HG03045 (cell line): ENCODE results near the gene GNAO1.

Source experiments
- ATAC-seq: cut with Tn5 transposase; IDR thresholded peaks from one replicate; pipeline ENCODE4 v1.9.1; 2021; ENCODE audit warnings: mild to moderate bottlenecking, moderate library complexity; ENCODE audit not compliant: unreplicated experiment

GNAO1 gene

DNA sequence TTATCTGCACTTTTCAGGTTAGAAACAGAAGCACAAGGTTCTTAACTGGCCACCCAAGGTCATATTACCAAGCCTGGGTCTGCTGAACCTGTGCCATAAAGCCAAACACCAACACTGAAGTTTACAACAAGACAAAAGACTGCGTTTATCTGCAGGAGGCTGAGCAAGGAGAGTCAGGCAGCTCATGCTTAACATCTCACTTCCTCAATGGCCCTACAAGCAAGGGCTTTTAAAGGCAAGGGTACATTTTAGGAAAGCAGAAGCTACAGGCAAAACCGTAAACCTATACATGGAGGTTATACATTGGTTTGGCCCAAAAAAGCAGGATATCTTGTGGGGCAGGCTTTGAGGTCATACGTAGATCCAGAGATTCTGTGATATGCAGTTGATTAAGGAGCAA, 91.2 kb downstream of the GNAO1 start:
- ATAC-seq = no peak

DNA sequence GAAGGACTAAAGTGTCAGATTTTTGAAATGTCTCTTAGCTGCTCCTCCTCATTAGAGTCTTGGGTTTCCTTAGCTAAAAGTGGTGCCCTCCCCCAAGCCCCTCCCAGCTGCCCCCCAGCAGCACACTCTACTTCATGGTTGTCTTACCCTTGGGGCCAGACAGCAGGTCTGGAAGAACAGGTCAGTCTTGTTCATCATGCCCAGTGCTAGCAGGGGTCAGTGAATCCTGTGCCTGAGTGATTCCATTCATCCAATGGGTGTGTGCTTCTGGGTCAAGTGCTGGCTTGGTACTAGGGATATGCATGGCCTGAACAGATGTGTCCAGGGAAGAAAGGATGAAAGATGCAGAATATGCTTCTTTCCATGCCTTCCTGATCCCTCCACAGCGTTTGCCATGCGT, 93.2 kb downstream of the GNAO1 start:
- ATAC-seq = no peak

DNA sequence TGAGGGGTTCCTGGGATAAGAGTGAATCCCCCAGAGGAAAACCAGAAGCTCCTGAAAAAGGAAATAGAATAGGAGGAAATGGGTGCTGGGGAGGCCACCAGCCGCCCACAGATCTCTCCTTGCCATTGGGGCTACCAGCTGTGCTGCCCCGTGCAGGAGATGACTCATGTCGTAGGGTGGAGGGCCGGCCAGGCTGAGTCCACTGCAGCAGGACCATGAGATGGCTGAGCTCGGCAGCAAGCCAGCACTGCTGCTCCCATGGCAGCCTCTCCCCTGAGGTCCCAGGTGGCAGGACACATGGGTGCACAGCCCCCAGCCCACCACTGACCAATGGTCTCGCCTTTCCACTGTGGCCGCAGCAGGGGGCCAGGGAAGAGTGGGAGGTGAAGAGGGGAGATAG, 95.5 kb downstream of the GNAO1 start:
- no peak for ATAC-seq

DNA sequence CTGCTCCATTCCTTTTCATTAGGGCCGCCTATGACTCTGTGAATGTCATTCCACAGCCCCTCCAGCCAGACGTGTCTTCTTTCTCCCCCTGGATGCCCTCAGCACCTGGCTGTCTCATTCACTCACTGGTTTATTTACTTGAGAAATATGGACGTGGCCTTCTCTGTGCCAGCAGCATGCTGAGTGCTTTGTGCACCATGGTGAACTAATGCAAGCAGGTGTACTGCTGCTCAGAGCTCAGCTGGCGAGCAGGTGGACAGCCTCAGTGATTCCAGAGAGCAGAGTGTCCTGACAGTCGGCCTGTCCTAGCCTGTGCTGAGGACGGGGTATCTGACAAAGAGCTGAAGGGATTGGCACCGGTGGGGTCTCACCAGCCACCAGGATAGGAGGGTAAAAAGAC, 96.7 kb downstream of the GNAO1 start:
- no peak for ATAC-seq

DNA sequence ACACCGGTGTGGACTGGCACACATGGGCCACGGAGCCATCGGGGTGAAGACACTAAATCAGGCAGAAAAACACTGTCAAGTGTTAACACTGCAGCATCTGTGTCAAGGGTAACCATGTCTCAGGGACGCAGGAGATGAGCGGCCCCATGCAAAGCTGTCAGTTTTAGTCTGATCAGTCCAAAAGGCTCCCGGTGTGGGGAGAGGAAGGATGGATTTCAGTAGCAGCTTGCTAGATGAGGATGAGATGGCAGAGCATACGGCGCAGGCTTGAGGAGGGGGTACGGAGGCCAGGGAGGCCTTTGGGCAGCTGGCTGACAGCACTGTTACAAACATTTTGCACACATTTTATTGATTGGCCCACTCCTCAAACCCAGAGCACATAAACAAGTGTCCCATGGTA, 98.1 kb downstream of the GNAO1 start:
- ATAC-seq = no peak

DNA sequence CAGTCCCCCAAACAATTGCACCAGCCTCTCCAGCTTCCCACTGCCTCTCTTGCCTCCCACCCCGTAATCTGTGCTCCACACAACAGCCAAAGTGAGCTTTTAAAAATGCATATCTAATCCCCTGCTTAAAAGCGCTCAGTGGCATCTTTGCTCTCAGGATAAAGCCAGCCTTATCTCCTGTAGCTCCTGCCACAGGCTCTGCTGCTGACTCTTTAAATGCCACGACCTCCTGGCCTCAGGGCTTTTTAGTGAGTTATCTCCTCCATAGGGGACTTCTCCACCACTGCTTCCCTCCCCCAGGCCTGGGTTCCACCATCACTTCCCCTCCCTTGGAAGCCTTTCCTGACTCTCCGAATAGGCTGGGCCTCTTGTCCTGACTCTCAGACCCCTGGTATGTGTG, 98.6 kb downstream of the GNAO1 start:
- ATAC-seq = no peak

DNA sequence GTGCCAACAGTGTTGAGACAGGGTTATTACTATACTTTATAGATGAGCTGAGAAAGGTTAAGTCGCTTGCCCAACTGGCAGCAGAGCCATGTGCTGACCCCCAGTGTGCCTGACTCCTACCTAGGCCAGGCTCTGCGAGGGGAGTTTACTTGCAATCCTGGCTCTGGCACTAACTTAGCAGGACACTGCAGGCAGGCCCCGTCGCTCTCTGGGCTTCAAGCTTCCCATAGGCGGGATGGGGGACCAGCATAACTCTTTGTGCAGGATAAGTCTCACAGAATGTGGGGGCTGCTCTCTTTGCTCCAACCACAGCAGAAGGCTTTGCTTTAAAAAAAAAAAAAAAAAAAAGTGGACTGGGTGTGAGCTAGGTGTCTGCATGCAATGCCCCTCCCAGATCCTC, 102.7 kb downstream of the GNAO1 start:
- ATAC-seq = no peak

DNA sequence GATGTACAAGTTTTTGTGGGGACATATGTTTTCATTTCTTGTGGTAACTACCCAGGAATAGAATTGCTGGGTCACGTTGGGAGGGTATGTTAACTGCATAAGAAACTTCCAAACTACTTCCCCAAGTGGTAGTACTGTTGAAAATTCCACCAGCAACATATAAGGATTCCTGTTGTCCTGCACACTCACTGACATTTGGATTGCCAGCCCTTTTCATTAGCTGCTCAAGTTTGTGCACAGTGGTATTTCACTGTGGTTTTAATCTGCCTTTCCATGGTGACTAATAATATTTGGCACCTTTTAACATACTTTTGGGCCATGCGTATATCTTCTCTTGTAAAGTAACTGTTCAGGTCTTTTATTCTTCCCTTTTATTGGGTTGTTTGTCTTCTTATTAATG, 103.3 kb downstream of the GNAO1 start:
- ATAC-seq = no peak

DNA sequence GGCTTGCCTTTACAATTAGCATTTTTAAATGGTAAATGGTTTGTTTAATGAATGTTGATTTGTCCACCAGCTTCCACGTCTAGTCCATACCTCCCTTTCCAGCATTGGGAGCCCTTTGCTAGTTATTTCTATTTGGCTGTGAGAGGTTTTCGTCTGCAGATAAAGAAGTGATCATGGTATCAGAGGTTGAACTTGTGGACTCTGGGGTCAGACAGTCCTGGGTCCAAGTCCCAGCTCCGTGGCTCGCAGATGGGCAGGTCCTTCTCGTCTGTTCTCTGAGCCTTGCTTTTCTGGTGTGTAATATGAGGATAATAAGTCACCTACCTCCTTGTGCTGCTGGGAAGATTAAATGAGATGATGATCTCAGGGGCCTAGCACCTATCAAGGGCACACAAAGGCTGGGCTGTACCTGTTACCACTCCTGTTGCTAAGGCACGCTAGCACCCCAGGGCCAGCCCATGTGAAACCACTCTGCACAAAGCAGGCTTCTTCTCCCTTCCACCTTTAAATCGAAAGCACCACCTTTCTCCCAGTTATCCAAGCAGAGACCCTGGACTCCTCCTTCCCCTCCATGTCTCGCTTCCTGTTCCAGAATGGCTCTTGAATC, 103.9 kb downstream of the GNAO1 start:
- ATAC-seq = no peak

DNA sequence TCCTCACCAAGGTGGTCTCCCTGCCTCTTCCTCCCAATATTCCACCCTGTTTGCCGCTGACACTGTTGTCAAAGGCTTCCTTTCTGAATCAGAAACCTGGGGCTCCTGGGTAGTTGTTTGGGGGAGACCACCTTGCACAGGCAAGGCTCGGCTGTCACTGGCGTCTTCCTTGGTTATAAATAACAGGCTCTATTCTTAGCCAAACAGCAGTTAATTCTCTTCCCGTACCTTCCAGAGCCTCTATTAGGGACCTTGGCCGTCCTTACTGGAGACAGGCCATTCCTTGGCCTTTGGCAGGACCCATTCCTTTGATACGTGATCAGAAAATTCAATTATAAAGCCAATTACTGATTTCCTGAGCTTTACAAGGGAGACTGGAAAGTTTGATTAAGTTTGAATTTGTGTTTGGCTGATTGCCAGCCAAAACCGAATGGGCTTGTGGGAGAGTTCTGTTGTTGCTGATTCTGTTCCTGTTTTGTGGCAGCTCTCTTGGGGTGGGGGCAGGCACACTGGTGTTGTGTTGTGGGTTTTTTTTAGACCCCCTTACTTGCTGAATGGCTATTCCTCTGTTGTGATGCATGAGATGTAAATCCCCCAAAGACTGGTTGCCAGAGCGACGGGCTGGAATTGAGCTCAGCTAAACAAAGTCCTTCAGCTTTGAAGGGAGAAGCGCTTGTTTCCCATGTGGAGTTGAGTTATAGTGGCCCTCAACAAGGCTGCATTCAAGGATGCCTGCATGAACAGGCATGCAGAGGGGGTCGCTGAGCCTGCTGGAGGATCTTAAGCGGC, 104.6 kb downstream of the GNAO1 start:
- no peak for ATAC-seq

DNA sequence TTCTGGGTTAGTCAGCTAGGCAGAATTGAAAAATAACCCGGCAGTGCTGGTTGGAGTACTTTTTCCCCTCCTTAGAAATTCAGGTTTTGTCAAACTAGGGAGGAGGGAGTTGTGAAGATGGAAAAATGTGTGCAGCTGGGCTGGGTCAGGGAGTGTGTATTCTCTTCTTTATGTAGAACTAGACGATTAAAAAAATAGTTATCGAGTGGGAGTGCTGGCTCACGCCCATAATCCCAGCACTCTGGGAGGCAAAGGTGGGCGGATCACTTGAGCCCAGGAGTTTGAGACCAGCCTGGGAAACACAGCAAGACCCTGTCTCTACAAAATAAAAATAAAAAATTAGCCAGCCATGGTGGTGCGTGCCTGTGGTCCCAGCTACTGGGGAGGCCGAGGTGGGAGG, 106.4 kb downstream of the GNAO1 start:
- no peak for ATAC-seq

DNA sequence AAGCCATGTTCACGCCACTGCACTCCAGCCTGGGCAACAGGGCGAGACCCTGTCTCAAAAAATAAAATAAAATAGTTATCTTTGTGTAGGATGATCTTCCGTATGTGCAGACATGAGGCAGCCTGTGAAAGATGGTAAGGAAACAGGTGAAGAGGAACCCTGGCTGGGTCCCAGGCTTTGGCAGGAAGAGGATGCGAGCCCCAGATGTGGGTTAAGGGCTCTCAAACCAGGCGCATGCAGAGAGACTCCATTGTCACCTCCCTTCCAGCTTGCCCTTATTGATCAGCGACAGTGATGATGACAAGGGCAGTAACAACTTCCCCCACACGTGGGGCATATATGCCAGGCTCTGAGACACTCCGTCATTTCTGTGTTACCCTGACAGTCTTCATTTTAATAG, 106.8 kb downstream of the GNAO1 start:
- no peak for ATAC-seq

DNA sequence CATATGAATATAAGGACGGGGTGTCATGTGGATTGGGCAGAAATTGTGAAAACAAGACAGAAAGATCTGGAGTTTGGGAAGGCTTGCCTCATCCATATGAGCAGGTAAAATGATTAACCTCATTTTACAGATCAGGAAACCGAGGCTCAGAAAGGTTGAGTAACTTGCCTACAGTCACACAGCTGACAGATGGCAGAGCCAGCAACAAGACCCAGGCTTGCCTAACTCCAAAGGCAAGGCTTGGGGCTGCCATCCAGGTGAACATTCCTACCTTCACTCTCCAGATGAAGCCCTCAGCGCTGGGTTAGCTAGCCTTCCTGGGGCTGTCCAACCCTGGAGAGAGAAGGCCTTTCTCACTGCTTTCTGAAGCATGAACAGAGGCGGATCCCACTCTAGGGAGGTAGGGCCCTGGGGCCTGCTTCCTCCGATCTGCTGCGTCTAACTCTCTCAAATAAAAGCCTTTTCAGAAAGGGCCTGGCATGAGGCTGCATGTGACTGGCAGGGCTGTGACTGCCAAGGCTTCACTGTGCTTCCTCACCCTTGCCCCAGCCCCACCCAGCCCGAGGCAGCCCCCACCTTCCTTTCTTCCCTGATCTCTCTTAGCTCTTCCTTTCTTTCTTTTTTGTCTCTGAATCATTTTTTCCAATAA, 107.8 kb downstream of the GNAO1 start:
- no peak for ATAC-seq

DNA sequence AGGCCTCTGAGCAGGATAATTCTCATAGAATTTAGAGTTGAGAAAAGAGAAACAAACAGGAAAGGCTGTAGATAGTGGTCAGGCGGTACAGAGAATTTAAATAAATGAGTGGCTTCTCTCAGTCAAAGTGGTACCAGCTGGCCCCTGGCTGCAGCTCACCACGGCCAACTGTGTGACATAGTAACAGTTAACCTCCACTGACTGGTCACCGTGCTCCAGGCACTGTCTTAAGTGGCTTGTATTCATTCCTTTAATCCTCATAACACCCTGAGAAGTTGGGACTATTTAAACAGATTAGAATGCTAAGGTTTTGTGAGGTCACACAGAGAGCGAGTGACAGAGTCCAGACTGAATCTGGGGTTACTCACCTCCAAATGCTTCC, 108.9 kb downstream of the GNAO1 start:
- ATAC-seq = no peak

DNA sequence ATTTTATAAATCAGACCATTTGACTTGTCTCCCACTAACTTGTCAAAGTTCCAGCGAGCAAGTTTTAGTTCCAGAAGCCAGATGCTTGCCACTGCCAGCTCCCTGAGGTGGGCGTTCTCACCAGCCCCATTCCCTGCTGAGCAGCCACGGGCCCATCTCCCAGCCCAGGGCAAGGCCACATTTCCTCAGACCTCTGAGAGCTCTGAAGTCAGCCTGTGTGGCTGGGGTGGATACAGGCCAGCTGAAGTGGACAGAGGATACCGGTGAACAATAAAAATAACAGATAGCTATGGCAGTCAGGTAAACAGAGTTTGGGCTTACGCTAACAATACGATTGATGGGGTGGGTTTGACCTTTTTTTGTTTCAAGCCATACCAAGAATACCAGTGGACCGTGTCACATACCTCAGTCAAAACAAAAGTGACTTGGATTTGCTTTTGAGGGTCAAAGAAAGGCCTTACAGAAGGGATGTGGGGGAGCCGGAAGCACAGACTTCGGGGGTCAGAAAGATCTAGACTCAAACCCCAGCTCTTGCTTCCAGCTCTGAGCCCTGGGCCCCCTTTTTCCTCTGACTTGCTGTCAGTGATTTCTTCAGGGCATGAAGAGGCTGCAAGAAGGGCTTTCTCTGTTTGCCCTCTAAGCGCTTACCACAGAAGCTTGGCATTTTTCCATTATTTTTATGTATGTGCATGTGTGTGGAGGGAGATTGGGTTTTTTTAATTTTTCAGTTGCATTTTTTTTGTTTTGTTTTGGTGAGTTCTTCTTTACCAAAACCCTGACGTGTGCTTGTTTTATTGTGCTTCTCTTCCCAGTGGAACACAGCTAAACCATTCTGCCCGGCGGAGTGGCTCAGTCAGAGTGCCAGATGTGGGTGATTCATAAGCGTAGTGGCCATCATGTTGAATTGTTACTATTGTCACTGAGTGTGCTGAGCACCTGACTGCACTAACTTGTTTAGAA, 109.9 kb downstream of the GNAO1 start:
- no peak for ATAC-seq

DNA sequence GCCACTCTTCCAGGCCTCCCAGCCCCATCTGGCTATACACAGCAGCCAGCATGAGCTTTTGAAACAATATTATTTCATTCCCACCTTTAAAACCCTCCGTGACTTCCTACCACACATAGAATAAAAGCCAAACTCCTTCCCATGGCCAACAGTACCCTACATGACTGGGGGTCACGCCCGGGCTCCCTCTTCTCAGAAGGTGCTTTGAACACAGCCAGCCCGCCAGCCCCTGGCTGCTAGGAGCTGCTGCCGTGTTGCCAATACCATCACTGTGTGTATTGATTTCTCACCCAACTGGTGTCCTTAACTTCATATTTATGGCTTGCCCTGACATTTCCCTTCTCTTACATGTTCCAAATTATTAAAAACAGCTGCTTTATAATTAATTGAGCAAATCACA, 111.2 kb downstream of the GNAO1 start:
- ATAC-seq = no peak

DNA sequence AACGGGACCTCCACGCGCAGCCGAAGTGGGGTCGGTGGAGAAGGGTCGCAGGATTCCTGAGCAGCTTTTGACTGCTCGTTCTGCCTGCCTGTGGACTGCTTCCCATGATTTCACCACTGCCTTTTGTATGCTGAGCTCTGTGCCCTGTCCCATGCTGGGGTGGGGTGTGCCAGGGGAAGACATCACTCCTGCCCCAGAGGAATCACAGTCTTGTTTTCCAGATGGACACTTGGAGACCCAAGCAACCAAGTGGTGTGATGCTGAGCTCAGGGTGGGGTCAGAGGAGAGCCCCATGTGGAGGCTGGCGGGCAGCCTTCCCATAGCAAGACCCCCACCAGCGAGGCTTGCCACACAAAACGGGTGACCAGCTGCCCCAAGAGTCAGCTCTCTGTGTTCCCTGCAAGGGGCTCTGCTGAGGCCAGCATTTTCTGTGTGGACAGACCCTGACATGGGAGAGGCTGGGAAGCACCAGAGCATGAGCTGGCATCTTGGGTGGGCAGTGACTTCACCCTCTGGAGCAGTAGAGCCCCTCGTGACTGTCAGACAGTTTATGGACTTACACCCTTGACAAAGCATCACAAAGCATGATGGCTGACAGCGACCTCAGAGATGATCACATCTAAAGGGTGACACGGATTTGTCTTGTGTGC, 111.9 kb downstream of the GNAO1 start:
- no peak for ATAC-seq

DNA sequence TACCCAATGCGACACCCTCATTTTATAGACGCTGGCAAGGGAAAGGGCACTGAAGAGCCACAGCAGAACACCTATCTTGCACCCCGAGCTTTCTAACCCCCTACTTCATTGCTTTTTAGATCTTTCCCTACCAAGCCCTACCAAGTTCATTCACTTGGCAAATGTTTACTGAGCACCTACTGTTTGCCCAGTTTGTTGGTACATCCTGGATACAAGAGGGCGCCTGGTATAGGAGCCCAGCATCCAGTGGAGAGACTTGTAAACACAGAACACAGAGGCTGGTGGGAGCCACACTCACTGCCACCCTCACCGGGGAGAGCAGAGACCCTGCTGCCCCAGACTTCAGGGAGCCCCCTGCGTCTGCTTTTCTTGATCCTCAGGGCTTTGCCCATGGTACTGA, 112.6 kb downstream of the GNAO1 start:
- ATAC-seq = no peak

DNA sequence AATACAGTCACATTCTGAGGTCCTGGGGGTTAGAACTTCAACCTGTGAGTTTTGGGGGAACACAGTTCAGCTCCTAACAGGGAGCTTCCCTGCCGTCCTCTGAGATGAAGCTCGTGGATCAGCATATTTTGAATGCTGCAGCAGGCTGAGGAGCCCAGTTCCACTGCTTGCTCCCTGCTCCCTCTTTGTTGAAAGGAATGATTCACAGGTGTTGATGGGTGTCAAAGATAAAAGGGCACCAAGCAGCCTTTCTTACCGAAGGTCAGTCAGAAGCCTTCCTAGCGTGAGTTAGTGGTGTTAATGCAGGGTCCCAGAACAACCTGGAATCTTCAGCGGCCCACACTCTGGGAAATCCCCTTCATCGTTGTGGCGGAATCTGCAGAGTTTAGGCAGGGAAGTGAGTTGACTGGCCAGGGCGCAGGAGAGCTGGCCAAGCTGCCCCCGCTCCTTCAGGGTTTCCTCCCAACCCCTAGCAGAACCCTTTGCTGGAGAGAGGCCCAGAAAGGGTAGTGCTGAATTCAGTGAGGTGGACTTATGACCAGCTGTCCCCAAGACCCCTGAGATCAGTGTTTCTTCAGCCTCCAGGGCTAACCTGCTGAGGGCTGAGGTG, 114.8 kb downstream of the GNAO1 start:
- no peak for ATAC-seq
